Measurements from ENCODE around the gene VPS26A. TPM values are rescaled to one million over a fixed set of nuclear protein-coding genes. Genes with fewer than 3 reads are reported as not detected.

VPS26A gene
- total RNA-seq, 1 experiment from 2014 or later, result 37.4 TPM

GRCh38 chr10:69217119-69217754, 93.3 kb downstream of the VPS26A start:
- H3K4me3 Mint-ChIP-seq, result no peak overlapping the region
- H3K27ac Mint-ChIP-seq, result no peak overlapping the region
- no peaks in the 10 kb centered on the region for H3K36me3 Mint-ChIP-seq
- no peaks in the 10 kb centered on the region for H3K27me3 Mint-ChIP-seq (ENCODE audit: low read depth)
- DNase-seq (ENCODE audit: low spot score) (no peak), ATAC-seq (no peak)
- ChIA-PET CTCF (interaction anchor here (1.3 to 2.0 kb wide), 2 partner anchors 175 to 191 kb away, joined by 3 to 7 read pairs; no protein-coding TSS in a partner anchor), POLR2A (interaction anchor here (0.7 kb wide), 1 partner anchor 120 kb away, joined by 3 read pairs; no protein-coding TSS in a partner anchor)
- TF ChIP-seq GABPB1 (CRISPR knock-in tag; IDR thresholded peaks at IDR 0.05) (peak; percentile 66), ZNF317 (CRISPR knock-in tag; IDR thresholded peaks at IDR 0.05; ENCODE audit: borderline replicate concordance, low read depth) (no peak), ZBTB43 (CRISPR knock-in tag; IDR thresholded peaks at IDR 0.05) (no peak), ZNF396 (CRISPR knock-in tag; IDR thresholded peaks at IDR 0.05; ENCODE audit: borderline replicate concordance) (no peak), USF2 (CRISPR knock-in tag; IDR thresholded peaks at IDR 0.05) (no peak), MXD4 (CRISPR knock-in tag; IDR thresholded peaks at IDR 0.05; ENCODE audit: borderline replicate concordance) (no peak), ZNF512 (CRISPR knock-in tag; IDR thresholded peaks at IDR 0.05; ENCODE audit: borderline replicate concordance) (no peak), ZNF671 (CRISPR knock-in tag; IDR thresholded peaks at IDR 0.05) (no peak), NR1H2 (CRISPR knock-in tag; IDR thresholded peaks at IDR 0.05) (no peak), NFATC4 (CRISPR knock-in tag; IDR thresholded peaks at IDR 0.05) (no peak), ZNF121 (CRISPR knock-in tag; IDR thresholded peaks at IDR 0.05) (peak; percentile 62; the same call in 1 of the 2 replicates), NR3C1 (CRISPR knock-in tag; conservative IDR thresholded peaks at IDR 0.05; ENCODE audit: low read depth) (no peak), IRF1 (CRISPR knock-in tag; IDR thresholded peaks at IDR 0.05) (no peak), CDX4 (CRISPR knock-in tag; IDR thresholded peaks at IDR 0.05; ENCODE audit: borderline replicate concordance) (no peak), PRDM15 (CRISPR knock-in tag; IDR thresholded peaks at IDR 0.05) (no peak)
- no peaks in the 10 kb centered on the region for H3K9me3 Mint-ChIP-seq
- H3K4me1 Mint-ChIP-seq, result 0 out of 2 replicates have a peak, but pooled peaks cover 3% of the 10 kb centered on the region

- ChIA-PET CTCF (no interaction called here), POLR2A (no interaction called here)
- no peak for ATAC-seq
- no peaks in the 10 kb centered on the region for H3K27me3 Mint-ChIP-seq (ENCODE audit: low read depth)
- DNase-seq (ENCODE audit: low spot score), result no peak
- no peaks in the 10 kb centered on the region for H3K9me3 Mint-ChIP-seq
- peaks cover 13% of the 10 kb centered on the region for H3K4me1 Mint-ChIP-seq
- no peak overlapping the region for H3K27ac Mint-ChIP-seq
- H3K4me3 Mint-ChIP-seq, result no peak overlapping the region
- TF ChIP-seq ATF1 (CRISPR knock-in tag; IDR thresholded peaks at IDR 0.05) (no peak), MLX (CRISPR knock-in tag; IDR thresholded peaks at IDR 0.05) (no peak), SMAD4 (CRISPR knock-in tag; IDR thresholded peaks at IDR 0.05) (no peak), PRDM15 (CRISPR knock-in tag; IDR thresholded peaks at IDR 0.05) (no peak)
- no peaks in the 10 kb centered on the region for H3K36me3 Mint-ChIP-seq
Observed at GRCh38 chr10:69218831-69219230, 94.9 kb downstream of the VPS26A start.
